HEK293 (cell line): Measurements from ENCODE around the gene TBX15.

Experiments
- CTCF ChIA-PET: fragments of 350-600 bp; formaldehyde crosslinking; extraction: SDS; loops from one replicate; lab custom pipeline; 2021; ENCODE audit warnings: antibody characterized with exemption; lab: Yijun Ruan, JAX
- POLR2A ChIA-PET: fragments of 300-600 bp; formaldehyde crosslinking; extraction: SDS; loops from one replicate; lab custom pipeline; 2020; ENCODE audit warnings: antibody characterized with exemption, inconsistent platforms; lab: Yijun Ruan, JAX
- H3K27ac ChIP-seq: fragments of 200-500 bp; sonication (Bioruptor generic); 2 replicates; pipeline ENCODE4 v1.5.1; 2014; ENCODE audit warnings: low read depth, low read length, control low read depth, inconsistent platforms; ENCODE audit errors: extremely low read depth
- H3K36me3 ChIP-seq, 2 experiments: fragments of 200-500 bp in 1 of 2; sonication (Bioruptor generic) in 1 of 2; 1 replicate in 1 of 2; 2 replicates in 1 of 2; pipeline ENCODE4 v1.5.1; 2014 to 2017; ENCODE audit warnings: inconsistent platforms in 2 of 2, low read length in 2 of 2; ENCODE audit not compliant: control insufficient read depth in 2 of 2, insufficient read depth in 1 of 2
- H3K4me1 ChIP-seq: fragments of 200-500 bp; sonication (Bioruptor generic); 2 replicates; pipeline ENCODE4 v1.5.1; 2014; ENCODE audit warnings: mild to moderate bottlenecking, low read length, inconsistent platforms; ENCODE audit not compliant: control insufficient read depth, insufficient read depth
- H3K4me3 ChIP-seq: 2 replicates; pipeline ENCODE4 v1.5.1; 2011; ENCODE audit warnings: low read depth, mild to moderate bottlenecking, control low read depth, low read length, moderate library complexity
- H3K9me3 ChIP-seq: fragments of 200-500 bp; sonication (Bioruptor generic); 2 replicates; pipeline ENCODE4 v1.5.1; 2014; ENCODE audit warnings: low read depth, low read length, inconsistent platforms; ENCODE audit not compliant: control insufficient read depth, insufficient read depth
- ATF2 ChIP-seq: fragments of 450-650 bp; formaldehyde crosslinking; IDR thresholded peaks from 2 replicates; pipeline ENCODE4 v1.5.1; 2016; ENCODE audit warnings: missing biosample characterization, missing genetic modification characterization, low read depth
- GFI1B ChIP-seq: fragments of 450-650 bp; formaldehyde crosslinking; IDR thresholded peaks from 2 replicates; pipeline ENCODE4 v1.5.1; 2016; ENCODE audit warnings: missing biosample characterization, missing genetic modification characterization
- KLF1 ChIP-seq: fragments of 450-650 bp; formaldehyde crosslinking; IDR thresholded peaks from 2 replicates; pipeline ENCODE4 v1.5.1; 2016; ENCODE audit warnings: missing biosample characterization, missing genetic modification characterization
- KLF16 ChIP-seq: fragments of 450-650 bp; formaldehyde crosslinking; IDR thresholded peaks from 2 replicates; pipeline ENCODE4 v1.5.1; 2017; ENCODE audit warnings: missing biosample characterization, missing genetic modification characterization
- PRDM2 ChIP-seq: fragments of 450-650 bp; formaldehyde crosslinking; IDR thresholded peaks from 2 replicates; pipeline ENCODE4 v1.5.1; 2016; ENCODE audit warnings: missing biosample characterization, missing genetic modification characterization, borderline replicate concordance
- ZFP37 ChIP-seq: fragments of 450-650 bp; formaldehyde crosslinking; IDR thresholded peaks from 2 replicates; pipeline ENCODE4 v1.5.1; 2016; ENCODE audit warnings: missing biosample characterization, missing genetic modification characterization
- ZNF140 ChIP-seq: fragments of 450-650 bp; formaldehyde crosslinking; IDR thresholded peaks from 2 replicates; pipeline ENCODE4 v1.5.1; 2016; ENCODE audit warnings: missing biosample characterization, missing genetic modification characterization
- ZNF18 ChIP-seq: fragments of 450-650 bp; formaldehyde crosslinking; IDR thresholded peaks from 2 replicates; pipeline ENCODE4 v1.5.1; 2016; ENCODE audit warnings: missing biosample characterization, missing genetic modification characterization
- ZNF239 ChIP-seq: fragments of 450-650 bp; formaldehyde crosslinking; IDR thresholded peaks from 2 replicates; pipeline ENCODE4 v1.5.1; 2016; ENCODE audit warnings: missing biosample characterization, missing genetic modification characterization
- ZNF274 ChIP-seq, 2 experiments: fragments of 200-500 bp in 1 of 2; fragments of 450-650 bp in 1 of 2; sonication (Bioruptor generic) in 1 of 2; formaldehyde crosslinking in 1 of 2; IDR thresholded peaks; 2 replicates each; pipeline versions ENCODE4 v1.5.1 to v1.6.1; 2014 to 2016; ENCODE audit warnings: borderline replicate concordance in 1 of 2, inconsistent platforms in 1 of 2, low read length in 1 of 2, missing biosample characterization in 1 of 2, missing genetic modification characterization in 1 of 2
- ZNF426 ChIP-seq: fragments of 450-650 bp; formaldehyde crosslinking; IDR thresholded peaks from 2 replicates; pipeline ENCODE4 v1.5.1; 2017; ENCODE audit warnings: missing biosample characterization, missing genetic modification characterization, mild to moderate bottlenecking, inconsistent platforms, moderate library complexity
- ZNF596 ChIP-seq: fragments of 450-650 bp; IDR thresholded peaks from 2 replicates; pipeline ENCODE4 v1.5.0; 2018; ENCODE audit warnings: missing biosample characterization, mild to moderate bottlenecking, missing genetic modification characterization, moderate library complexity
- ZNF623 ChIP-seq: fragments of 450-650 bp; formaldehyde crosslinking; IDR thresholded peaks from 2 replicates; pipeline ENCODE4 v1.5.1; 2016; ENCODE audit warnings: missing biosample characterization, missing genetic modification characterization
- ZNF768 ChIP-seq: fragments of 450-650 bp; formaldehyde crosslinking; IDR thresholded peaks from 2 replicates; pipeline ENCODE4 v1.5.1; 2018; ENCODE audit warnings: missing biosample characterization, mild to moderate bottlenecking, missing genetic modification characterization
- TF ChIP-seq, protein P1 (sequence below): fragments of 450-650 bp; formaldehyde crosslinking; IDR thresholded peaks from 2 replicates; pipeline ENCODE4 v1.5.1; 2016; ENCODE audit warnings: missing biosample characterization, missing genetic modification characterization

Gene TBX15

GRCh38 chr1:118989878-118990378 is 1.8 kb upstream of the TBX15 start (continued):
- TF ChIP-seq ZNF426 (tag by site-specific recombination), result no peak
- TF ChIP-seq, all 188 proteins: peak for 0

DNA sequence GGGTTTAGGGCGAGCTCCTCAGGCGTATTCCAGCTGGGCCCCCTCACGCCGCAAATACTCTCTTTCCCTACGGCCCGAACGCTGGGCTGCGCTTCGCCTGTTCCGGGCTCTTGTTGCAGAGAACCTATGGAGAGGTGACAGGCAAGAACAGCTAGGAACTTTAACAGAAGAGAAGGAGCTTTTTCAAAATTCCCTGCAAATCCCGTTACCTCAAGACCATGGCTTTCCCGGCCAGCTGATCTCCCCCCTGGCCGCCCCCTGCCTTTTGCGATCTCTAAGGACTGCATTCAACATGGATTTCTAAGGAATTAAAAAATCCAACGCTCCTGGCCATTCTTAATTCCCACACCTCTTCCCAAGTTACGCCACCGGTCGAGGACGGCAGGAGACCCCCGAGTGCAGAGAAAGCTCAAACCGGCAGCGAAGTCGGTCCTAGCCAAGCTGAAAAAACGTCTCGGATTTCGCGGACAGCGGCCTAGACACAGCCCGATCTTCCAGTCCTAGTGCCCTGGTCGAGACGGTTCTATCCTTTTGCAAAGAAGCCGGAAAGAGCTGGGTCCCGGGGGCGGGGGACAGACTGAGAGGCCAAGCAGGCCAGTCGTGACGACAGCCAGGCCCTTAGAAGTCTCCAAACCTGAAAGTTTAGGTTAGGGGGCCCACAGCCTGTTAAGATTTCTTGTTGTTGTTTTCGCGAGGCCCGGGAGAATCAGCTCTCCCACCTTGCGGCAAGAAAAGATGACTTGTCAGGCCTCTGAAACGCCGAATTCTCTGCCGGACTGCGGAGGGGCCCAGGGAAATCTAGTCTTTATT is 1.1 kb upstream of the TBX15 start:
- Histone ChIP-seq H3K4me1 (no peaks in the 10 kb centered on the region), H3K36me3 (no peaks in the 10 kb centered on the region), H3K4me3 (no peak overlapping the region), H3K27ac (no peak overlapping the region), H3K9me3 (no peaks in the 10 kb centered on the region)
- ChIA-PET POLR2A (no interaction called here), CTCF (interaction anchor here (0.6 kb wide), 1 partner anchor 762 kb away, joined by 3 read pairs; no protein-coding TSS in a partner anchor)
- no peak for TF ChIP-seq ZFP37 (tag by site-specific recombination)
- TF ChIP-seq ZNF140 (tag by site-specific recombination), result no peak
- TF ChIP-seq, protein P1, sequence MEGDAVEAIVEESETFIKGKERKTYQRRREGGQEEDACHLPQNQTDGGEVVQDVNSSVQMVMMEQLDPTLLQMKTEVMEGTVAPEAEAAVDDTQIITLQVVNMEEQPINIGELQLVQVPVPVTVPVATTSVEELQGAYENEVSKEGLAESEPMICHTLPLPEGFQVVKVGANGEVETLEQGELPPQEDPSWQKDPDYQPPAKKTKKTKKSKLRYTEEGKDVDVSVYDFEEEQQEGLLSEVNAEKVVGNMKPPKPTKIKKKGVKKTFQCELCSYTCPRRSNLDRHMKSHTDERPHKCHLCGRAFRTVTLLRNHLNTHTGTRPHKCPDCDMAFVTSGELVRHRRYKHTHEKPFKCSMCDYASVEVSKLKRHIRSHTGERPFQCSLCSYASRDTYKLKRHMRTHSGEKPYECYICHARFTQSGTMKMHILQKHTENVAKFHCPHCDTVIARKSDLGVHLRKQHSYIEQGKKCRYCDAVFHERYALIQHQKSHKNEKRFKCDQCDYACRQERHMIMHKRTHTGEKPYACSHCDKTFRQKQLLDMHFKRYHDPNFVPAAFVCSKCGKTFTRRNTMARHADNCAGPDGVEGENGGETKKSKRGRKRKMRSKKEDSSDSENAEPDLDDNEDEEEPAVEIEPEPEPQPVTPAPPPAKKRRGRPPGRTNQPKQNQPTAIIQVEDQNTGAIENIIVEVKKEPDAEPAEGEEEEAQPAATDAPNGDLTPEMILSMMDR, result no peak
- TF ChIP-seq GFI1B (tag by site-specific recombination), result no peak
- TF ChIP-seq ZNF239 (tag by site-specific recombination), result no peak
- no peak for TF ChIP-seq PRDM2 (tag by site-specific recombination)
- no peak for TF ChIP-seq ZNF596
- TF ChIP-seq ZNF768 (tag by site-specific recombination), result no peak
- no peak for TF ChIP-seq ZNF18
- TF ChIP-seq KLF1 (tag by site-specific recombination), result no peak
- no peak for TF ChIP-seq ZNF623 (tag by site-specific recombination)
- no peak for TF ChIP-seq ZNF274 (IDR thresholded peaks at IDR 0.05; ENCODE audit: low read length)
- no peak for TF ChIP-seq ZNF274 (tag by site-specific recombination; IDR thresholded peaks at IDR 0.05; ENCODE audit: borderline replicate concordance)
- no peak for TF ChIP-seq ATF2 (tag by site-specific recombination)
- TF ChIP-seq KLF16 (tag by site-specific recombination), result no peak
